ENCODE measurements around the gene OR52H1. TPM values are rescaled to one million over a fixed set of nuclear protein-coding genes. Genes with fewer than 3 reads are reported as not detected.

The OR52H1 gene
- total RNA-seq: 0.22 and 1.0 TPM in 2 replicates

GRCh38 chr11:5548440-5548839 is at the start of gene OR52H1:
Gene OR52H1 (minus strand): TSS chr11:5548540. CDS start chr11:5545505, 3,035 bp downstream.

GRCh38 chr11:5596607-5597201 is 48.4 kb upstream of the OR52H1 start, which contains the start of gene TRIM6:
Gene TRIM6 (plus strand): TSS chr11:5596637. CDS start chr11:5596898, 261 bp downstream.

GRCh38 chr11:5580577-5580976 is 32.2 kb upstream of the OR52H1 start, which contains the start of gene OR52B6:
Gene OR52B6 (plus strand): TSS chr11:5580877. CDS start chr11:5580877, 0 bp downstream.

GRCh38 chr11:5516599-5516998 is 31.7 kb downstream of the OR52H1 start, which contains the start of gene UBQLNL:
Gene UBQLNL (minus strand): TSS chr11:5516699. CDS start chr11:5516441, 258 bp downstream.

DNA sequence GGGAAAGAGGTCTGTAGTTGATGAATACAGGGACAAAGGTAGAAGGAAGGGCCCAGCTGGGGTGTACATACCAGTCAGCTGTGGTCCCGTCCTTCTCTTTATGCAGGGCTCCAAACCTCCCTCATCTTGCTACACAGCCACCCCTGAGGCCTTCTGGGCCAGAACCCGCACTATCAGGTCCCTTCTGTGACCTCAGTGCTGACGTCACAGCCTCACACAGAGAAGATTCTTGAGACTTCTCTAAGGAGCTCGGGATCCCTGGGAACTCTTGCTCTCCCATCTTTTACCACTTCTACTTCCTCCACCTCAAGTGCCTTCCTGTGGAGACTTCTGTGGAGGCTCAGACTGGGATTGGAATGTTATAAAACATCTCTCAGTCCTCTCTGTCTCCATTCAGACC is 38.5 kb downstream of the OR52H1 start, which contains the start of gene UBQLN3:
UBQLN3 (minus strand) TSS at position 155 of the 400 bp plus-strand sequence. CDS start 399 bp downstream, outside the sequence.

Other genes with a start within 250 kb of the OR52H1 start
- not detected in 2 replicates for gene OR51B4, start 246.6 kb downstream of the OR52H1 start, total RNA-seq
- not detected in 2 replicates for gene OR51B2, start 224.2 kb downstream of the OR52H1 start, total RNA-seq
- 0.57 TPM in 1 of 2 replicates, not detected in the other for gene OR51B5, start 205.0 kb downstream of the OR52H1 start, total RNA-seq
- not detected in 2 replicates for gene OR51B6, start 197.0 kb downstream of the OR52H1 start, total RNA-seq
- not detected in 2 replicates for gene OR51M1, start 164.7 kb downstream of the OR52H1 start, total RNA-seq
- not detected in 2 replicates for gene OR51Q1, start 126.4 kb downstream of the OR52H1 start, total RNA-seq
- not detected in 2 replicates for gene OR51I1, start 107.0 kb downstream of the OR52H1 start, total RNA-seq
- gene OR51I2, start 99.2 kb downstream of the OR52H1 start, total RNA-seq: not detected in 2 replicates
- not detected in 2 replicates for gene OR52D1, start 59.9 kb downstream of the OR52H1 start, total RNA-seq
- gene UBQLN3, start 38.6 kb downstream of the OR52H1 start, total RNA-seq: under 0.01 TPM in 1 of 2 replicates, not detected in the other
- gene UBQLNL, start 31.8 kb downstream of the OR52H1 start, total RNA-seq: 0.14 and 0.44 TPM in 2 replicates
- gene OR52B6, start 32.3 kb upstream of the OR52H1 start, total RNA-seq: not detected in 2 replicates
- 3.7 and 14.0 TPM in 2 replicates for gene TRIM6, start 48.1 kb upstream of the OR52H1 start, total RNA-seq
- gene TRIM34, start 76.5 kb upstream of the OR52H1 start, total RNA-seq: 4.4 and 9.6 TPM in 2 replicates
- gene TRIM5, start 136.5 kb upstream of the OR52H1 start, total RNA-seq: 41.4 and 62.2 TPM in 2 replicates
- gene TRIM22, start 141.2 kb upstream of the OR52H1 start, total RNA-seq: 54.7 and 57.0 TPM in 2 replicates
- not detected in 2 replicates for gene OR56B1, start 187.9 kb upstream of the OR52H1 start, total RNA-seq
- gene OR52N4, start 205.7 kb upstream of the OR52H1 start, total RNA-seq: 0.14 TPM in 1 of 2 replicates, not detected in the other
- gene OR52N5, start 234.8 kb upstream of the OR52H1 start, total RNA-seq: 0.72 TPM in 1 of 2 replicates, not detected in the other
- 0.43 and 0.44 TPM in 2 replicates for gene OR52N1, start 242.7 kb upstream of the OR52H1 start, total RNA-seq

All from placental pericyte (primary cell).